Activated CD4-positive, alpha-beta T cell treated with anti-CD3 and anti-CD28 coated beads for 48 hours (primary cell): ENCODE data around the gene DALRD3.

ENCODE experiments used
- DNase-seq: peaks from one replicate; pipeline ENCODE4 v3.0.0-alpha.2; 2020

DALRD3 gene, protein sequence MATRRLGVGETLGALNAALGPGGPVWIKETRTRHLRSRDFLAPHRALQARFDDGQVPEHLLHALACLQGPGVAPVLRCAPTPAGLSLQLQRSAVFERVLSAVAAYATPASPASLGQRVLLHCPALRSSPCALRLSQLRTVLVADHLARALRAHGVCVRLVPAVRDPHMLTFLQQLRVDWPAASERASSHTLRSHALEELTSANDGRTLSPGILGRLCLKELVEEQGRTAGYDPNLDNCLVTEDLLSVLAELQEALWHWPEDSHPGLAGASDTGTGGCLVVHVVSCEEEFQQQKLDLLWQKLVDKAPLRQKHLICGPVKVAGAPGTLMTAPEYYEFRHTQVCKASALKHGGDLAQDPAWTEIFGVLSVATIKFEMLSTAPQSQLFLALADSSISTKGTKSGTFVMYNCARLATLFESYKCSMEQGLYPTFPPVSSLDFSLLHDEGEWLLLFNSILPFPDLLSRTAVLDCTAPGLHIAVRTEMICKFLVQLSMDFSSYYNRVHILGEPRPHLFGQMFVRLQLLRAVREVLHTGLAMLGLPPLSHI

DNA sequence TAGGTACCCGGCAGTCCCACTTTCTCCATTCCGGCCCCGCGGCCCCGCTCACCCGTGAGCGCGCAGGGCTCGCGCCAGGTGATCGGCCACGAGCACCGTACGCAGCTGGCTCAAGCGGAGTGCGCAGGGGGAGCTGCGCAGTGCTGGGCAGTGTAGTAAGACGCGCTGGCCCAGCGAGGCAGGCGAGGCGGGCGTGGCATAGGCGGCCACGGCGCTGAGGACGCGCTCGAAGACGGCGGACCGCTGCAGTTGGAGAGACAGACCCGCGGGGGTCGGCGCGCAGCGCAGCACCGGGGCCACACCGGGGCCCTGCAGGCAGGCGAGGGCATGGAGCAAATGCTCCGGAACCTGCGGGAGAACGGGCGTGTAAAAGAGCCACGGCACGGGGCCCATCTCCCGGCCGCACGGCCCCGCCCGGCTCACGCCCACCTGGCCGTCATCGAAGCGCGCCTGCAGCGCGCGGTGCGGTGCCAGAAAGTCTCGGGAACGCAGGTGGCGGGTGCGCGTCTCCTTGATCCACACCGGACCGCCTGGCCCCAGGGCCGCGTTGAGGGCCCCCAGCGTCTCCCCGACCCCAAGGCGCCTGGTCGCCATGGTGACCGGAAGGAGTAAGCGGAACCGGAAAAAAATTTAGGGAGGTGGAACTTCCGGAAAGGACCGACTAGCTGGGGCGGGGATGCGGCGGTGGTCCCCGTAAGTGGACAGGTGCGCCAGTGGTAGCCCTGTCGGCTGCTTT lies at the start of gene DALRD3:
Gene DALRD3, minus strand, starts transcription at position 610 of the 736 bp plus-strand sequence. Its CDS starts 16 bp downstream, at position 594.
- peak; percentile 70 for DNase-seq

DNA sequence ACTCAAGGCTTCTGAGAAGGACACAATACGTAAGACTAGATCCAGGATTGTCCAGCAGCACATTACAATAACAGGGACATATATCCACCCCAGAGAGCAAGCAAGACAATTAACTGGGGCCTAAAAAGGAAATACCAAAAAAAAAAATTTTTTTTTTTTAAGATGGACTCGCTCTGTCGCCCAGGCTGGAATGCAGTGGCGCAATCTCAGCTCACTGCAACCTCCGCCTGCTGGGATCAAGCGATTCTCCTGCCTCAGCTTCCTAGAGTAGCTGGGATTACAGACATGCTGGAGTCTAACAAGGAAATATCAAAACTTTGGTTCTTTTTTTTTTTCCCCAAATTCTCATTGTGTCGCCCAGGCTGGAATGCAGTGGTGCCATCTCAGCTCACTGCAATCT lies 39.6 kb upstream of the DALRD3 start:
- DNase-seq = no peak

DNA sequence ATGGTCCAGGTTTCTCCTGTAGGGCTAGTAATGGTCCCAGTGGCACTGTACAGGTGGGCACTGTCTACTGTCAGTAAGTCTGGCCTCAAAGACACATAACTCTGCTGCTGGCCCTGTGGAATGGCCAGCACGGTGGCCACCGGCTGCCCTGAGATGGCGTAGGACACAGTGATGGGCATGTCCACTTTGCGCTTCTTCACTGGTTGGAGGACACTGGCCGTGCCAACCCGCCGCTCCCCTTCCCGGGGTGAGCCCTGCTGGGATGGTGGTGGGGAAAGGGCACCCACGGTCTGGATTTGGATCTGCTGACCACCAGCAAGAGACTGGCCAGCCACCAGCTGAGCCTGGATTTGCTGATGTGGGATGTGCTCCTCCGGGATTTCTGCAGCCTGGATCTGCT lies 38.9 kb upstream of the DALRD3 start:
- no peak for DNase-seq

DNA sequence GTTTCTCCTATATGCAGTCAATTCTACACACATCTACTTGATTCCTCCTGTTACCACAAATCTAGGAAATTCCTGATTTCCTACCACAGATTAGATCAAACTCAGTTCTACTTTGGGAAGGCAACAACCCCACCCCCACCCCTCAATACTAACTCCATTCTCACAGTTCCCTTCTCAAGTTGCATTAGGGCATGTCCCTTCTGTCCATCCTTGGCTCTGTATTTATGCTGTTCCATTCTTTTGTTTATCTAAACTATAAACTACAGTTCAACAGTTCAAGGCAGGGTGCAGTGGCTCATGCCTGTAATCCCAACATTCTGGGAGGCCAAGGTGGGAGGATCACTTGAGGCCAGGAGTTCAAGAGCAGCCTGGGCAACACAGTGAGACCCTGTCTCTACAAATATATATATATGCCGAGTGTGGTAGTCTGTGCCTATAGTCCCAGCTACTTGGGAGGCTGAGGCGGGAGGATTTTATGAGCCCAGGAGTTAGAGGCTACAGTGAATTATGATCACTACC lies 36.0 kb upstream of the DALRD3 start:
- DNase-seq = no peak

DNA sequence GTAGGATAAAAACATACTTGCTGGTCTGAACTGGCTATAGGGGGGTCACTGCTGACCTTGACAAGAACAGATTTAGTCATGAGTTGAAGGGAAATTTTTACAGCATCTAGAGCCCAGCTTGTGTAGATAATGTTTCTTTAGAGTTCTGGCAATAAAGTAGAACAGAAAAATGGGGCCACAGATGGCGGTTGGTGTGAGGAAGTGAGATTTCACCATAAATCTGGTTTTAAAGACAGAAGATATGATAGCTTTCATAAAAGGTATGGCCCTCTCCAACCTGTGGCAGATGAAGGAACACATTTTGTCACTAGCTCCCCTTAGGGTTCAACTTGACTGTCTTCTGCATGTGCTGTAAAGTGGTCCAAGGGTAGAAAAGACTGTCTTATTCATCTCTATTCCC lies 35.2 kb upstream of the DALRD3 start:
- no peak for DNase-seq

DNA sequence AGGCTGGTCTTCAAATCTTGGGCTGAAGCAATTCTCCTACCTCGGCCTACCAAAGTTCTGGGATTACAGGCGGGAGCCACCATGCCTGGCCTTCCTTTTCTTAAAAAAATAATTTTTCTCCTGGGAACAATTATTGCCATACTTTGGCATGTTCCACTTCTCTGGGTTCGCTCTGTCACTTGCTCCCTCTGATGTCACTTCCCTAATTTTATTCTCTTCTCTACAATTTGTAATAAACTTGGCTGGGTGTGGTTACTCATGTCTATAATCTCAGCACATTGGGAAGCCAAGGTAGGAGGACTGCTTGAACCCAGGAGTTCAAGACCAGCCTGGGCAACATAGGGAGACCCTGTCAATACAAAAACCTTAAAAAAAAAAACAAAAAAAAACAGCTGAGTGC lies 16.9 kb upstream of the DALRD3 start:
- no peak for DNase-seq

DNA sequence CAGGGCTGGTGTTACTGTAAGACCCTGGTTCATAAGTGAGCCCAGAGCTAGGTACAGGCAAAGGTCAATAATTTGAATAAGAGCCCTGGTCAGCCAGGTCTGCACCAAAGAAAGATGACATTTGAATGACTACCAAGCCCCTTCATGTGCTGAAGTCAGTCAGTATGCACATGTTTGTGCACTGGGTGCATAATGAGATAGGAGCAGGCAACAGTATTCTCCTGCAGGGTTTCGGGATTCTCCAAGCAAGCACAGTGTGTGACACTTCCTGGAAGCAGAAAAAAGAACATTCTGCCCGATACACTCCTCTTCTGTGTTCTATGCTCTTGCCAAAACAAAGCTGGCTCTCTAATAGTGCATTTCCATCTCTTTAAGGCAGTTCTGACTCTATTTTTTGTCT lies 16.3 kb upstream of the DALRD3 start:
- DNase-seq = no peak

DNA sequence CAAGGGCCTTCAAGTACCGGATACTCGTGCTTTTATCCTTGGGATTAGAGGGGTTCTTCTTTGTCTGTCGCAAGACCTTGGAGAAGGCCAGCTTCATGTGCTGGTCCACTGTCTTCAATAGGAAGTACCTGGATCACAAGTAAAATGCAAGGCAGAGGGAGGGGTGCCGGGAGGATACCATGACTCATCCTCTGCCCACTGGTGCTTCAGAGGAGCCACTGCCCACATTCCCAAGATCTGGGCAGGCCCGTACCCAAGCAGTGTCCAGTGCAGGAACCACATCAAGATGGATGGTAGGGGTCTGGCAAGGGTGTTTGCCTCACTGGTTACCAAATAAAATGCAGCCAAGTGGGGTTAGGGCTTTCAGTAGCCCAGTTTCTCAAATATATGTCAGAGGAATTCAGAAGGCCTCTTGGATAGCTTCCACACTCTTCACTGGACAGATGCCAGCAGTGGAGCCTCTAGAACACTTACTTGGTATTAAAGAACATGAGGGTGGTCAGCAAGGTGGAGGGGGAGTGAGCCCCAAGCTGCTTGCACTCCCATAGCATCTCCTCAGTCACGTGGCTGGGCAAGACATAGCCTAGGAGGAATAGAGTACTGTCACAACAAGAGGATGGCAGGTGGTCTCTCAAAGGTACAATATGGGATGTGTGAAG lies 14.4 kb upstream of the DALRD3 start:
- DNase-seq = no peak

DNA sequence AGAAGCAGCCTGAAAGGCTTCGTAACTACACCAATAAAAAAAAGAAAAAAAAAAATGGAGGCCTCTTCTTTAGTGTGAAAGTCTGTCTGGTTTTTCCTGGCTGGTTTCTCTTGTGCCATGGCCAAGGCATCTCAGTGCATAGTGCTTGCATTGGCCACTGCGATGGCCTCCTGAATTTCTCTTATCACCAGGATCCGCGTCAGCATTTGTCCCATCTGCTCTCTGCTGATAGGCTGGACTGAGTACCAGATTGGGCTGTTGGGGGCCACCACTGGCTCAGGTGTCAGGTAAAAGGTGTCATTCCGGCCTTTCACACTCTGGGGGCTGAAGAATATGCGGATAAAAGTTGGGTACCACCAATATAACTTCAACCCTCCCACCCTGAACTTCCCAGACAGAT lies 11.9 kb upstream of the DALRD3 start:
- no peak for DNase-seq

DNA sequence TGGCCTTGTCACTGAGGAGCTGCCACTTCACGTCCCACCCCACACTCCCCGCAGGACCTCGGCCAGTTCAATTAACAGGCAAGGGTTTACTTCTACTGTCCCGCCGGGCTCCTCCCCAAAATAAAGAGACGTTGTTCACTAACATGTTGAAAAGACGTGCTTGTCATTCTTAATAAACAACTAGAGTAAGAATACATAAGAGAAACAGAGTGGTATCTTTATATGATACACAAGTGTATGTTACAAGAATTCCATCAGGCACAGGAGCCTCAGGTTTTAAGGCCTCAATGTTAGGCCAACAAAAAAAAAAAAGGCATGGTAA lies 11.1 kb upstream of the DALRD3 start:
- DNase-seq = no peak

DNA sequence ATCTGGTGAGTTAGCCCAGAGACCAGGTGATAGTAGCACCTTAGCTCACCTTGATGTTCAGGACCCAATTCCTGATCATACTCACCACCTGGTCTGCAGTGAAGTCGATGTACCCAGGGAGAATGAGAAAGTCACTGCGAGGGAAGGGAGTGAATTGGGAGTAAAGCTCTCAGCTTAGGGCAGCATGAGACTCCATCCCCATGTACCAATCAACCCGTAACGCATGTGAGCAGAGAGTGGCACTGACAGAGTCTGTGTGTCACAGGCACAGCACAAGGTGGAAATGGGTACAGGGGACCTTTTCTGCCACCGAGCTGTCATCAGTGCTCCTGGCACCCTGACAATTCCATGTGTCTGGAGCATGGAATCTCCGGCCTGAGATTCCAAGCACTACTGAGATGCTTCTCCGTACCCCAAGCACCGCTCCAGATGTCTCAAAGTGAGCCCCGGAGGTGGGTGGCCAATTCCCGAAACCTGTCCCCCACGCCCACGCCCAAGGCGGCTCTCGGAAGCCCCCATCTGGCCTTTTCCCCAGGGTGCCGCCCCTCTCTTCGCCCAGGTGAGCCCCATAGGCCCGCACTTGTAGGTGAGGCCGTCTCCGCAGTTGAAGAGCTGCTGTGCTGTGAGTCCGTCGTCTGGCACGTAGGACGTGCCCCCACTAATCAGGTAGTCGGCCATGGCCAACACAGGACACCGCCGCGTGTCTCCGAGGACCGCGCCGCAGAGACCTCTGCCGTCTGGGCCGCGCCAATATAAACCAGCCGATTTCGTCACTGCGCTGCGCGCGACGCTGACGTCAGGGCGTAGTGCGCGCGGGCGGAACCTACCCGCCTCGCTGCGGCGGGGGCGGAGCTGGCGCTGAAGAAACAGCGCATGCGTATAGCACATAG lies 10.5 kb upstream of the DALRD3 start, which contains the start of gene IMPDH2:
Gene IMPDH2, minus strand, starts transcription at position 726 of the 890 bp plus-strand sequence. Its CDS starts 48 bp downstream, at position 678.
- peak; percentile 96 for DNase-seq

DNA sequence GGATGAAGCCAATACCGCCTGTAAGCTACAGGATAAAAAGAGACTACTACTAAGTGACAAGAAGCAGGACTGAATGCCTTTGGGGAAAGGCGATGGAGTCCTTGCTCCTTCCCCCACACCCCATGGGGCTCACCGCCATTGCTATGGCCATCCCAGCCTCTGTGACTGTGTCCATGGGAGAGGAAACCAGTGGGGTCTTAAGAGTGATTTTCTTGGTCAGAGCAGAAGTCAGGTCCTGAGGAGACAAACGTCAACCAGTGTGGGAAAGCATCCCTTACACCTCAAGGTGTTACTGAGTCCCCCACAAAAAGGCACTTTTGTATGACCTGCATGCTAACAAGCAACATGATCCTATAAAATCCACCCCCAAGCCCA lies 9.9 kb upstream of the DALRD3 start:
- no peak for DNase-seq

DNA sequence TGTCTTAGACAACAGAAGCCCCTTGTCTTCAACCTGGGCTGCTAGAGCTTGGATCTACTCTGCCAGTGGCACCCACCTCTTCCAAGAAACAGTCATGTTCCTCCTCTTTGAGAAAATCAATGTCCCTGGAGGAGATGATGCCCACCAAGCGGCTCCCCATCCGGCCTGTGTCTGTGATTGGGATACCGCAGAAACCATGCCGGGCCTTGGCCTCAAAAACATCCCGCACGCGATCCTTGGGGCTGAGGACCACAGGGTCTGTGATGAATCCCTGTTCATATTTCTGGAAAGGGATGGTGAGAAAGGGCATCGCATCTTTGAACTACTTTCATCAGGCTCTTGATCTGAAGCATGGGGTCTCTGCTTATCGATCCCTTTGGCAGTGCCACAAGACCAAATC lies 9.3 kb upstream of the DALRD3 start:
- DNase-seq = no peak

DNA sequence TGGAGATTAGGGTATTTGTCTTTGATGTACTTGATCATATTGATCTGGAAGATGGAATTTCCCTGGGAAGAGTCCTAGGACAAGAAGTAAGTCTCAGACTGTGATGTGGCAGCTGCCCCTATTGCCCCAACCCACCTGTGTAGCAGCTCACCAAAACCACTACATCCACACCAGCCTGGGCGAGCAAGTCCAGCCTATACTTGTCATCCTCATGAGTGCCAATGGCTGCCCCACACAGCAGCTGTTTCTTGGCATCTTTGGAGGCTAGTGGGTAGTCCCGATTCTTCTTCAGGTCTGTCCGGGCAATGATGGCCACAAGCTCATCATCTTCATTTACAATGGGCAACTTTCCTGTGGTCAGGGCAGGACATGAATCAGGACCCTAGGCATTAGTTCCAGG lies 8.2 kb upstream of the DALRD3 start:
- no peak for DNase-seq

DNA sequence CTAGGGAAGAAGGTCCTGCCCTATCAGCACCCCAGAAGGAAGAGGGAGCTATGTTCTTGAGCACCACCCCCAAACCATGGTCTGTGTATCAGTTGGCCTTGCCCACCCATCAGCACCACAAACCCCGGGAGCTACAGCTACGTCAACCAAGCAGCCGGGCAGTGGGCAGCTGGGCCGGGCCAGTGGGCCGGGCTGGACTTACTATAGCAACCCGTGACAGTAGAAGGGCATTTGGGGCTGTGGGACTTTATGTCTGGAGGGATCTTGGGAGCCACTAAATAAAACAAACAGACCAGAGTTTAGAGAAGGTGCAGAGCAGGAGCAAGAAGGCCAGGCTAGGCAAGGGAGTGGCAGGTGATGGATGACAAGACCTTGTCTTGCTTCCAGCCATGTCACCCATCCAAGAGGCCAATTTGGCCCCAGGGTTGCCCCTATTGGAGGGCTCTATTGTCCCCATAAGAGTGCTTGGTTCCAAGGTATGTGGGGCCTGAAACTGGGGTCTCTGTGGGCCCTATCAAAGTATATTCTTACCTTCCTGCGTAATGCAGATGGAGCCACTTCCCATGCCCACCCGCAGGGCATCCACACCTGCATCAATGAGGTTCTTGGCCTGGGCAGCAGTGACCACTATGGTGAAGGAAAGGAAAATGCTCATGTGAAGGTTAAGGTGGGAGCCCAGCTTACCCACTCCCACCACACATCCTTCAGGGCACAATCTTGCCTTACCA lies 7.6 kb upstream of the DALRD3 start:
- DNase-seq = no peak

DNA sequence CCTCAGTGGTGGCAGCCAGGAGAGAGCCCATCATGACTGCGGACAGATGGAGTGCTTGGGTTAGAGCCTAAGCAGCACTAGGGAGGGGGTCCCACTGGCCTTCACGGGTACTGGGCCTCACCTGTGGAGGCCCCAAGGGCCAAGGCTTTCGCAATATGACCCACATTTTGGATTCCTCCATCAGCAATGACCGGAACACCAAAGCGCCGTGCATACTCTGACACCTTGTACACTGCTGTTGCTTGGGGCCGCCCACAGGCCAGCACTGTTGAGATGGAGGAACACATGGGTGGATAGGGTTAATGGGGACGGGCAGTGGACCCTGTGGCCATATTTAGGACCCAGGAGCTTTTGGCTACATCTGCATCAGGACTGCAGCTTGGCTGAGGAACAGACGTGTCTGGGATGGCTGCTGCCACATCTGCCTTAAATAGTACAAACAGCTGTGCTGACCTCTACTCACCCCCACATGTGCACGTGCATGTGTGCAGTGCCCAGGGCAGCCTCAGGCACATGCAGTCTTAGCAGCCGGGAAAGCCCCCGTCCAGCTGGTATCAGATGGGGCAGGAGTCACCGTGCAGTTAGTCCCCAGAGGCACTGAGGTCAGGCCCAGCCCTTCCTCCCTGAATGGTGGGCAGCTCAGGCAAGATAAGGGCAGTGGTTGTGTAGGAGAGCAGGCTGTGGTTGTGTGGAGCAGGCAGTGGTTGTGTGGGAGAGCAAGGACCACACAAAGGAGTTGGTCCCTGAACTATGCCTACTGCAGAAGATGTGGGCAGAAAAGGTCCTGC lies 6.8 kb upstream of the DALRD3 start:
- no peak for DNase-seq

DNA sequence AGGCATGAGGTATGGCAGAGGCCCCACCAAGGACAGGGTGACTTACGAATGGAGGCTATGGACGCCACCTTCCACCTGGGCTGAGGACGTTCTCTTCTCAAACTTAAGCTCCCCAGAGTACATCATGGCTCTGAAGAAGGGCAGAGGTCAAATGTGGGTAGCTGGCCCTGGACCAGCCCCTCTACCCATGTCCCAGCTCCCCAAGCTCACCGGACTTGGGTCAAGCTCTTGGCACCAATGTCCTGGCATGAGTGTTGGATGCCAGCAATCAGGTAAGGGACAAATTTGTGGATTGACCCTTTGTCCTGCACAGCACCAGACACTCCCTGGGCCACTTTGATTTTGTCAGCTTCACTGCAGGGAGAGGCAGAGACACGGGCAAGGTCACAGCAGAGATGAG lies 6.1 kb upstream of the DALRD3 start:
- no peak for DNase-seq

DNA sequence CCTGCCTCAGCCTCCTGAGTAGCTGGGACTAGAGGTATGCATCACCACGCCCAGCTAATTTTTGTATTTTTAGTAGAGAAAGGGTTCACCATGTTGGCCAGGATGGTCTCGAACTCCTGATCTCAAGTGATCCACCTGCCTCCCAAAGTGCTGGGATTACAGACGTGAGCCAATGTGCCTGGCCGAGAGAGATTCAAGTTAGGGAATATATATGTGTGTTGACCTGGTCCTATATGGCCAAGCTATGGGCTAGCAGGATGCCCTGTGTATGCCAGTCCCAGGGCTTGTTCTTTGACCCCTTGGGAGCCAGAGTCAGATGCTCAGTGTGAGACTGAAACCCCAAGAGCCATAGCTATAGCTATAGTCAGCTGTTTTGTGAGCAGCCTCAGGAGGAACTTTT lies 5.4 kb upstream of the DALRD3 start:
- no peak for DNase-seq

DNA sequence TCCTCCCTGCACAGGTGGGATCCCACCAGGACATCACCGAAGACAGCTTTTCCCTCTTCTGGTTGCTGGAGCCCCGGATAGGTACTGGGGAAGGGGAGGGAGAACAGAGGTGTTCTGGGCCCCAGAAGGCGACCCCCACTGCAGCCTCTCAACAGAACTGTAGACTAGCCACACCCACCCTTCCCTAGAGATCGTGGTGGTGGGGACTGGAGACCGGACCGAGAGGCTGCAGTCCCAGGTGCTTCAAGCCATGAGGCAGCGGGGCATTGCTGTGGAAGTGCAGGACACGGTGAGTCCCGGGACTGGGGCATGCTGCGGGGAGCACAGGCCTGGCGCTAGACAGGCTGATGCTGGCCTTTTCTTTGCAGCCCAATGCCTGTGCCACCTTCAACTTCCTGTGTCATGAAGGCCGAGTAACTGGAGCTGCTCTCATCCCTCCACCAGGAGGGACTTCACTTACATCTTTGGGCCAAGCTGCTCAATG lies 4.3 kb upstream of the DALRD3 start:
- DNase-seq = no peak

DNA sequence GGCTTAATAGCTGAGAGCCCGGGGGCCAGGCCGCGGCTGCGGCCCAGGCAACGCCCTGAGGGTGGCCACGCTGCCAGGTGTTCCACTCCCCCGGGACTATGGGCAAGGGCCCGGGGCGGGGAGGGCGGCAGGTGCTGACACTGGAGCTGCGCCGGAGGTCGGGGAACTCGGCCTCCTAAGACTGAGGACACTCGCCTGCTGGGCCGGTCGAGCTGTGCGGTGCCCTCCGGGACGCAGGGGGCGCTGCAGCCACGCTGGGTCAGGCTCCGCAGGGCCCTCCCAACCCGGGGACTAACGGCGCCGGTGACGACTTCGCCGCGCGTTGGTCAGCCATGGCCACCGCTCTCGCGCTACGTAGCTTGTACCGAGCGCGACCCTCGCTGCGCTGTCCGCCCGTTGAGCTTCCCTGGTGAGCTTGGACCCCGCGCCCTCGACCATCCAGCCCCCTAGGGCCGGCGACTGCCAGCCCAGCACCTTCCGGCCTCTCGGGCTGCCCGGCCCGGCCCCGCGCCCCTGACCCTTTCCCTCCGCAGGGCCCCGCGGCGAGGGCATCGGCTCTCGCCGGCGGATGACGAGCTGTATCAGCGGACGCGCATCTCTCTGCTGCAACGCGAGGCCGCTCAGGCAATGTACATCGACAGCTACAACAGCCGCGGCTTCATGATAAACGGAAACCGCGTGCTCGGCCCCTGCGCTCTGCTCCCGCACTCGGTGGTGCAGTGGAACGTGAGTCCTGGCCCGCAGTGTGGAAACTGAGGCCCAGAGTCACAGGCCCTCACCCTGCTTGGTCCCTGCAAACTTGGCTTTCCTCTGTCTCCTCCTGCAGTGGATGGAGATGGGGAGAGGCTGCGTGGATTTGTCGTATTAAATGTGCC lies 3.7 kb upstream of the DALRD3 start, which contains the start of gene NDUFAF3:
Gene NDUFAF3, plus strand, starts transcription at position 309 of the 875 bp plus-strand sequence. Its CDS starts 24 bp downstream, at position 333.
- peak; percentile 95 for DNase-seq
